Tibial artery (tissue), 4 donors: Measurements from ENCODE around the gene TUBGCP2.

ENCODE experiments used
- DNase-seq, 2 donors: peaks; one replicate each; pipeline ENCODE4 v3.0.0-alpha.2; 2019
- H3K27ac ChIP-seq, 2 donors: fragments of 200-600 bp; sonication (generic) in 1 of 2; 1 replicate in 1 of 2; 2 replicates in 1 of 2; pipeline ENCODE4 v1.5.1; 2018 to 2019; ENCODE audit warnings: mild to moderate bottlenecking in 1 of 2
- H3K27me3 ChIP-seq, 2 donors: fragments of 200-600 bp; sonication (generic) in 1 of 2; one replicate each; pipeline versions ENCODE4 v1.5.1 to v1.6.0; 2016 to 2019
- H3K36me3 ChIP-seq, 3 donors: fragments of 200-600 bp; sonication (generic) in 2 of 3; one replicate each; pipeline ENCODE4 v1.5.1; 2016 to 2019; ENCODE audit warnings: mild to moderate bottlenecking in 2 of 3
- H3K4me1 ChIP-seq, 4 donors: fragments of 200-600 bp; sonication (generic) in 2 of 4; 1 replicate in 3 of 4; 2 replicates in 1 of 4; pipeline ENCODE4 v1.5.1; 2016 to 2019
- H3K4me3 ChIP-seq, 2 donors: fragments of 200-600 bp; sonication (generic) in 1 of 2; 1 replicate in 1 of 2; 2 replicates in 1 of 2; pipeline ENCODE4 v1.5.1; 2018 to 2019; ENCODE audit warnings: mild to moderate bottlenecking in 2 of 2
- H3K9me3 ChIP-seq, 3 donors: fragments of 200-600 bp; sonication (generic) in 1 of 3; one replicate each; pipeline ENCODE4 v1.5.1; 2016 to 2019
- CTCF ChIP-seq, 2 experiments: fragments of 200-600 bp in 1 of 2; fragments of 450-650 bp in 1 of 2; IDR thresholded peaks; one replicate each; pipeline ENCODE4 v1.5.1; 2017 to 2019; ENCODE audit warnings: antibody characterized with exemption in 2 of 2, mild to moderate bottlenecking in 1 of 2, moderate library complexity in 1 of 2
- intact Hi-C: fragments of 100-400 bp; cut with DNase I; formaldehyde crosslinking; loops from one replicate; pipeline ENCODE4 v1.15.0; 2023; ENCODE audit warnings: low total_unique reads

The TUBGCP2 gene

GRCh38 chr10:133339708-133340380 lies 31.2 kb upstream of the TUBGCP2 start:
- DNase-seq = no peak
- Histone ChIP-seq H3K4me1 (peaks cover 0 to 22% (median 21%) of the 10 kb centered on the region in 4 donors), H3K36me3 (no peaks in the 10 kb centered on the region), H3K9me3 (no peaks in the 10 kb centered on the region), H3K4me3 (no peak overlapping the region), H3K27me3 (peaks cover 9 to 92% of the 10 kb centered on the region in 2 donors), H3K27ac (no peak overlapping the region)
- intact Hi-C loops = no loop called here
- TF ChIP-seq CTCF (IDR thresholded peaks at IDR 0.05) = no peak

DNA sequence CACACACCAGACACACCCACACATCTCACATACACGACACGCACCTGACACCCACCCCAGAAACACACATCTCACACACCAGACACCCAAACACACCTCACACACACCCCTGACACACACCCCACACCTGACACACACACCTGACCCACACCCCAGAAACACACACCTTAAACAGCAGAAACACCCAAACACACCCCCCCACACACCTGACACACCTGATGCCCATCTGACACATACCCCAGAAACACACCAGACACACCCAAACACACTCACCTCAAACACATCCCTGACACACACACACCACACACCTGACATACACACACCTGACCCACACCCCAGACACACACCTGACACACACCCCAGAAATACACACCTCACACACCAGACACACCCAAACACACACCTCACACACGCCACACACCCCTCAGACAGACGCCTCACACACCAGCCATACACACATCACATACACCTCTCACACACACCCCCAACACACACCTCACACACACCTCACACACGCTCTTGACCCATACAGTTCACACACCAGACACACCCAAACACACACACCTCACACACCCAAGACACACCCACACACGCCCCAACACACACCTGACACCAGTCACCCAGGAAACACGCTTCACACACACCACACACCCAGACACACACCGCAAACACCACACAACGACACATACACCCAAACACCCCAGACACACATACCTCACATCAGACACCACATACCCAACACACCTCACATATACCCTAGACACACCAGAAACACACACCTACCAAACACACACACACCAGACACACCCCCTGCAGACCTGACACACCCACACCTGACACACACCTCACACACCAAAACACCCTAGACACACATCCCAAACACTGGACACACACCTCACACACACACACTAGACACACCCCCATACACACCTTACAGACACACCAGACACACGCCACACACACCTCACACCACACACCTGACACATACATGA lies 29.7 kb upstream of the TUBGCP2 start:
- Histone ChIP-seq H3K4me1 (peaks cover 0 to 25% (median 23%) of the 10 kb centered on the region in 4 donors), H3K36me3 (no peaks in the 10 kb centered on the region), H3K4me3 (no peak overlapping the region), H3K9me3 (no peaks in the 10 kb centered on the region), H3K27me3 (peaks cover 9 to 87% of the 10 kb centered on the region in 2 donors), H3K27ac (no peak overlapping the region)
- intact Hi-C loops = no loop called here
- no peak for TF ChIP-seq CTCF (IDR thresholded peaks at IDR 0.05)
- DNase-seq = no peak

- TF ChIP-seq CTCF (IDR thresholded peaks at IDR 0.05) = no peak
- Histone ChIP-seq H3K27ac (no peak overlapping the region), H3K4me1 (peaks cover 0 to 25% (median 23%) of the 10 kb centered on the region in 4 donors), H3K4me3 (no peak overlapping the region), H3K36me3 (no peaks in the 10 kb centered on the region), H3K27me3 (peaks cover 13 to 87% of the 10 kb centered on the region in 2 donors), H3K9me3 (no peaks in the 10 kb centered on the region)
- DNase-seq = no peak
- intact Hi-C loops = no loop called here
Observed at GRCh38 chr10:133337370-133337725, 28.7 kb upstream of the TUBGCP2 start.

DNA sequence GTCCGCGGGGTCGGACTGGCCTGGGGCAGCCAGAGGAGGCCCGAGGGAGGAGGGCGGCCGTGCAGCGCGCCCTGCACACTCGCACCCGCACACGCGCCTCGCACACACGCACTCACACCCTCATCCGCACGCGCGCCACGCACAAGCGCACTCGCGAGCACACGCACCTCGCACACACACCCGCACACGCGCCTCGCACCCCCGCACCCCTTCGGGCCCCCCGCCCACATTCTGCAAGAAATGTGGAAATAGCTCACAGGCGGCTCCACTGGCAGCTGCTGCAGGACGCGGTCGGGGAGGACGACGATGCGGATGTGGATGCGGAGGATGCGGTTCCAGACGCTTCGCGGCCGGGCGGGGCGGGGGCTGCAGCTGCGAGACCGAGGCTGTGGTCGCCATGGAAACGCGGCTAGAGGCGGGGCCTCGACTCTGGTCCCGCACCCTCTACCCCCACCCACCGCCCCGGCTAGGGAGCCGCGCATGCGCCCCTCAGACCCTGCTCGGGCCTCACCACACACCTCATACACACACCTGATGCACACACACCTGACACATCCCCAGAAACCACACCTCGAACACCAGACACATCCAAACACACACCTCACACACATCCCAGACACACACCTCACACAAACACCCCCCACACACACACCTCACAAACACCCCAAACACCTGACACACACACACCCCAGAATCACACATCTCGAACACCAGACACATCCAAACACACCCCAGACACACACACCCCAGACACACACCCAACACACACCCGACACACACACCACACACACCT lies 28.1 kb upstream of the TUBGCP2 start, which contains the start of gene CALY:
Gene CALY (minus strand): TSS at position 320 of the 793 bp plus-strand sequence. CDS start 7,907 bp downstream, outside the sequence.
- Histone ChIP-seq H3K9me3 (no peaks in the 10 kb centered on the region), H3K4me1 (peaks cover 0 to 25% (median 23%) of the 10 kb centered on the region in 4 donors), H3K27me3 (peaks cover 13 to 86% of the 10 kb centered on the region in 2 donors), H3K36me3 (no peaks in the 10 kb centered on the region), H3K4me3 (peak within 1 kb of the TSS; percentile 23 to 42), H3K27ac (no peak within 1 kb of the TSS)
- intact Hi-C loops = no loop called here
- no peak for DNase-seq
- TF ChIP-seq CTCF (IDR thresholded peaks at IDR 0.05) = no peak

DNA sequence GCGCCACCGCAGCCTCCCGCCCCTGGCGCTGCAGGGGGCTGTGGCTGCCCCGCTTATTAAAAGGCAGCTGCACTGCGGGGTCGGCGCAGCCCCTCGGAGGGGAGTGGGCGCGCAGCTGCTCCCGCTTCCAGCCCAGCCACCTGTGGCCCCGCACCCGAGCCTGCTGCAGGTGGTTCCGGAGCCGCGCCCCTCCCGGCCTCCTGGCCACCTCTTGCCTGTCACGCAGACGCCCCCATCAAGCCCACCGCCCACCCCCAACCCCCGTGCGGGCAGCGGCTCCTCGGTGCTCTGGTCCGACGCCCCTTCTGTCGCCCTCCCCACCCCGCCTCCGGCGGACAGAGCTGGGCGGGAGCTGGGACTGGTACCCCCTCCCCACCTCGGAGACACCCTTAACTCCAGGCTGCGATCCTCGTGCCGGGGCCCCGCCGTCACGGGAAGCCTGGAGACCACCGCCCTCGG lies 27.5 kb upstream of the TUBGCP2 start:
- no peaks in the 10 kb centered on the region for H3K36me3 ChIP-seq
- no peak overlapping the region for H3K27ac ChIP-seq
- peaks cover 0 to 25% (median 23%) of the 10 kb centered on the region in 4 donors for H3K4me1 ChIP-seq
- TF ChIP-seq CTCF (IDR thresholded peaks at IDR 0.05) = no peak
- DNase-seq = no peak
- peaks cover 13 to 87% of the 10 kb centered on the region in 2 donors for H3K27me3 ChIP-seq
- no peaks in the 10 kb centered on the region for H3K9me3 ChIP-seq
- H3K4me3 ChIP-seq = peak overlapping the region; percentile 23 to 42
- intact Hi-C loops = no loop called here
